Measurements from ENCODE around the gene THAP6.
"Not testable (repeated sequence)": the region's sequence is repeated elsewhere in the genome, so short reads cannot be mapped to it uniquely, and the experiment has no call there.

Gene THAP6

DNA sequence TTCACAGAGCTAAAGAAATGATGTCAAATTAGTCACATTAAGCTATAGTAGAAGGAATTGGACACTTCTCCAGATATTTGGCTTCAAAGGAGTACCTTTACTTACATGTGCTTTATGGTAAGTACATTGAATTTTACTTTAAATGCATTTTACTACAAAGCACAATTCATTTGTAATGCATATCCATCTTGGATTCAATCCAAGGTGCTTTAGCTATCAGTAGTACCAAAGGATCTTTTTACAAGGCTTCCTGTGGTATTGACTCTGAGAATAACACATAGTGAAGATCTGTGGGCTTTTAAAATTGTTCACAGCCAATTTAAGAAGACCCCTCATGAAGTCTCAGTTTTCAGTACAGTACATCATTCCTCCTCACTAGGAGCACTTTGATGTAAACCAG lies 13.2 kb downstream of the THAP6 start:
- no peak for DNase-seq

DNA sequence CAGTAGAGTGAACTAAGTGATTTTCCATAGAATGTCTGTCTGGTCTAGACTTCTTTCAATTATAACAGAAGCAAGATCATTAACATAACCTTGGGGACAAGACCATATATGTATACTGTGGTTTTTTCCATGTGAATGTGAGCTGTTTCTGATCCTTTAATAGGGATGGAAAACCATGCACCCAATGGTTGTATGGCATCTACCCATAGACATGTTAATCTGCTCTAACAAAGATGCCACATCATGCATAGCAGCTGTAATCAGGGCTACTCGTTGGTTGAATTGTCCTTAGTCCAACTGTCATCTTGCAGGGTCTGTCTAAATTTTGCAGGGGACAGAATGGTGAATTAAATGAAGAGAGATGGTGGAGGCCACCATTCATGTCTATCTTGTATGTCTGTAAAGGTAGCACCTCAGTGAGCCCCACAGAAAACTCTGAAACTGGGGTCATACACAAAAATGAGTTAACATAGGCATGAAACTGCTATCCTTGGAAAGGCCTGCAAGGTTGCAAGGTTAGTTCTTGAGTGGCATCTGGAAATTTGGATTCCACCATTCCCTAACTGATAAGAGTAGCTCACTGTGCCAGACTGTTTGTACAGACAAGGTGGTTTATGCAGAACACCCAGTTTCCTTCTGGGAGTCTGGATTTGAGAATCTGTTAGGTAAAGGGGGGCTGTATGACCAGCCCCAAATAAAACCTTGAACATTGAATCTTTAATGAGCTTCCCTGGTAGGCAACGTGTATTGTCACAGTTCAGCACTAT lies 16.5 kb downstream of the THAP6 start:
- DNase-seq: no peak

DNA sequence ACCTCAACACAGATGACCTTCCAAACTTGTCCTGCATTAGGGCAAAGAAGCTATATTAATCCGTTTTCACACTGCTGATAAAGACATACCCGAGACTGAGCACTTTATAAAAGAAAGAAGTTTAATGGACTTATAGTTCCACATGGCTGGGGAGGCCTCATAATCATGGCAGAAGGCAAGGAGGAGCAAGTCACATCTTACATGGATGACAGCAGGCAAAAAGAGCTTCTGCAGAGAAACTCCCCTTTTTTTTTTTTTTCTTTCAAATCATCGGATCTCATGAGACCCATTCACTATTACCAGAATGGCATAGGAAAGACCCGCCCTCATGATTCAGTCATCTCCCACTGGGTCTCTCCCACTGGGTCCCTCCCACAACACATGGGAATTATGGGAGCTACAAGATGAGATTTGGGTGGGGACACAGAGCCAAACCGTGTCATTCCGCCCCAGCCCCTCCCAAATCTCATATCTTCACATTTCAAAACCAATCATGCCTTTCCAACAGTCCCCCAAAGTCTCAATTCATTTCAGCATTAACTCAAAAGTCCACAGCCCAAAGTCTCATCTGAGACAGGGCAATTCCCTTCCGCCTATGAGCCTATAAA lies 17.4 kb downstream of the THAP6 start:
- DNase-seq: not testable (repeated sequence)

DNA sequence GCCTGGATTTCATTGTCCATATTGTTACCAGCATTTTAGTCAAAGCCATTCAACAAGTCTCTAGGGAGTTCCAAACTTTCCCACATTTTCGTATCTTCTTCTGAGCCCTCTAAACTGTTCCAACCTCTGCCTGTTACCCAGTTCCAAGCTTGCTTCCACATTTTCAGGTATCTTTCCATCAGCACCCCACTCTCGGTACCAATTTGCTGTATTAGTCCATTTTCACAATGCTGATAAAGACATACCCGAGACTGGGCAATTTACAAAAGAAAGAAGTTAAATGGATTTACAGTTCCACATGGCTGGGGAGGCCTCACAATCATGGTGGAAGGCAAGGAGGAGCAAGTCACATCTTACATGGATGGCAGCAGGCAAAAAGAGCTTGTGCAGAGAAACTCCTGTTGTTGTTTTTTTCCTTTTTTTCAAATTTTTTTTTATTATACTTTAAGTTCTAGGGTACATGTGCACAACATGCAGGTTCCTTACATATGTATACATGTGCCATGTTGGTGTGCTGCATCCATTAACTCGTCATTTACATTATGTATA lies 19.1 kb downstream of the THAP6 start:
- not testable (repeated sequence) for DNase-seq

DNA sequence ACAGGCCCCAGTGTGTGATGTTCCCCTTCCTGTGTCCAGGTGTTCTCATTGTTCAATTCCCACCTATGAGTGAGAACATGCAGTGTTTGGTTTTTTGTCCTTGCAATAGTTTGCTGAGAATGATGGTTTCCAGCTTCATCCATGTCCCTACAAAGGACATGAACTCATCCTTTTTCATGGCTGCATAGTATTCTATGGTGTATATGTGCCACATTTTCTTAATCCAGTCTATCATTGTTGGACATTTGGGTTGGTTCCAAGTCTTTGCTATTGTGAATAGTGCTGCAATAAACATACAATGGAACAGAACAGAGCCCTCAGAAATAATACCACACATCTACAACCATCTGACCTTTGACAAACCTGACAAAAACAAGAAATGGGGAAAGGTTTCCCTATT lies 19.7 kb downstream of the THAP6 start:
- not testable (repeated sequence) for DNase-seq

DNA sequence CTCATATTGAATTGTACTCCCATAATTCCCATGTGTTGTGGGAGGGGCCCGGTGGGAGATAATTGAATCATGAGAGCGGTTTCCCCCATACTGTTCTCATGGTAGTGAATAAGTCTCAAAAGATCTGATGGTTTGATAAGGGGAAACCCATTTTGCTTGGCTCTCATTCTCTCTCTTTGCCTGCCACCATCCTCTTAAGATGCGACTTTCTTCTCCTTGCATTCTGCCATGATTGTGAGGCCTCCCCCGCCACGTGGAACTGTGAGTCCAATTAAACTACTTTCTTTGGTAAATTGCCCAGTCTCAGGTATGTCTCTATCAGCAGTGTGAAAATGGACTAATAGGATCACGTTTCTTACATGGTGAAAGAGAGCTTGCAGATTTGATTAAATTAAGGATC lies 23.0 kb downstream of the THAP6 start:
- not testable (repeated sequence) for DNase-seq

DNA sequence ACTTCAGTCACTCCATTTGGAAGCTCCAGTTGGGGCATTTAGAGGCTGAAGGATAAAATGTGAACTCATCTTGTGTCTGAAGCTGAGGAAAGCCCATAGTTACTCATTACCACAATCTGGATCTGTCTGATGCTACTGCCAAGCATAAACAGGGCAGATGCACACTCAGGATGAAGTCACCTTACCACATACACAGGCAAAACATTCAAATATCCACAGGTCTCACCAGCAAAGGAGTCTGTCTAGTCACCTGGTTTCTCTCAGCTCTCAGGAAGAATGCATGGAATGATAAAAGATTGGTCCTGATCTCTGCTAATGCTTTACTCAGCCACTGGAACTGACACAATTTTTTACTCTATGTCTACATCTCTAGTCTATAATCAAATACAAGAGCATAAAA lies 28.6 kb downstream of the THAP6 start:
- DNase-seq: no peak

DNA sequence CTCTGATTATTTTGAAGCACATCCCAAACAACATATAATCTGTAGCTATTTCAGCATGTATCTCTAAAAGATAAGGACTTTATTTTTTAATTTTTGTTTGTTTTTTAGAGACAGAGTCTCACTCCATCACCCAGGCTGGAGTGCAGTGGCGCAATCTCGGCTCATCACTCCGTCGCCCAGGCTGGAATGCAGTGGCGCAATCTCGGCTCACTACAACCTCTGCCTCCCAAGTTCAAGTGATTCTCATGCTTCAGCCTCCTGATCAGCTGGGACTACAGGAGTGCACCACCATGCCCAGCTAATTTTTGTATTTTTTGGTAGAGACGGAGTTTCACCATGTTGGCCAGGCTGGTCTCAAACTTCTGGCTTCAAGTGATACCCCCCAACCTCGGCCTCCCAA lies 29.9 kb downstream of the THAP6 start:
- DNase-seq: not testable (repeated sequence)

DNA sequence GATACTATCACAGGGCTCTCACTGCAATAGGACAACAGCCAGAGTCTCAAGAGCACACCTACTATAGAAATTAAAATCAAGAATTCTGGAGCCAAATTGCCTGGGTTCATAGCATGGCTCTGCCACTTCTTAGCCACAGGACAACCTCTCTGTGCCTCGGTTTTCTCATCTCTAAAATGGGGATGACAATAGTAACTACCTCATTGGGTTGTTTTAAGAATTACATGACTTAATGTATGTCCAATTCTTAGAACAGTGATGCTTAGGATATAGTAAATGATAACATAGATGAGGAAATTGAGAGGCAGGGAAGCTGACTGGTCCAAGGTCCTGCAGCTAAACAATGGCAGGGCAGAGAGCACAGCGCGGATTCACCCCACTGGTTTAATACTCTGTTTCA lies 30.6 kb downstream of the THAP6 start:
- no peak for DNase-seq

DNA sequence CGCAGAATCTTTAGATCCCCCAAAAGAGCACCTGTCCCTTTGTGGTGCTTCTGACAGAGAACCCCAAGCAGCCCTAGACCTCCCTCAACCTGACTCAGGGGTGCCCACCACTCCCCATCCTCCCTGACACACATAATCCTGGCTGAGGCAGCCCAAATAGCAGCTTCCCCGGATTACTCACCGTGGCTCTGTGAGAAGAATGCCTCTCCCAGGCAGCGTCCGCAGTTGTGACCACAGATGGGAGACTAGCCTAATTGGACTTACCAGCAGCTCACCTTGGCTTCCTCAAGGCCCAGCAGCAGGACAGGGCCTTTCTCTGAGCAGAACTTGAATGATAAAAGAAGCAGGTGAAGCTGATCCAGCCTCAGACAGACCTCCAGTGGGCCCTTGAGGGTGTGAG lies 31.3 kb downstream of the THAP6 start:
- no peak for DNase-seq

DNA sequence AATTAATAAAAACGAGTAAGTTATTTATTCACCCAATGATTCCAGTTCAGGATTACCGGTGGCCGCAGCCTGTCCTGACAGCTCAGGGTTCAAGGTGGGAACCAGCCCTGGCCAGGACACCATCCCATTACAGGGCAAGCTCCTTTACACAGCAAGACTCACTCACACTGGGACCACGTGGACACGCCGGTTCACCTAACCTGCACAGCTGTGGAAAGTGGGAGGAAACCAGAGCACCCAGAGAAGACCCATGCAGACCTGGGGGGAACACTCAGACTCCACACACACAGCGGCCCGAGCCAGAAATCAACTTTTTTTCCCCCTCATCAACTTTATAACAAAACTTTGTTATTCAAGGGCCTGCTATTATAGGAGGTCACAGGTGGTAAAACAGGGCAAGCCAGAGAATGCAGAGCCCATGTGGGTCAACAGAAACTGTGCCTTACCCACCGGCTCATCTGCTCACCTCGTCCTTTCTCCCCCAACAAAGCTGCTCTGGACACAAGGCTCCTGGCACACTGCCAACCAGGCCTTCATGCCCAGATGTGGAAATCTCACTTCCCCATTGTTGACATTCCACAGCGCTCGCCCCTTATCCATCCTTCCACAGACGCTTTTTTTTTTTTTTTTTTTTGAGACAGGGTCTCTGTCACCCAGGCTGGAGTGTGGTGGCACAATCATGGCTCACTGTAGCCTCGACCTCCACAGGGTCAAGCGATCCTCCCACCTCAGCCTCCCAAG lies 33.5 kb downstream of the THAP6 start:
- no peak for DNase-seq

DNA sequence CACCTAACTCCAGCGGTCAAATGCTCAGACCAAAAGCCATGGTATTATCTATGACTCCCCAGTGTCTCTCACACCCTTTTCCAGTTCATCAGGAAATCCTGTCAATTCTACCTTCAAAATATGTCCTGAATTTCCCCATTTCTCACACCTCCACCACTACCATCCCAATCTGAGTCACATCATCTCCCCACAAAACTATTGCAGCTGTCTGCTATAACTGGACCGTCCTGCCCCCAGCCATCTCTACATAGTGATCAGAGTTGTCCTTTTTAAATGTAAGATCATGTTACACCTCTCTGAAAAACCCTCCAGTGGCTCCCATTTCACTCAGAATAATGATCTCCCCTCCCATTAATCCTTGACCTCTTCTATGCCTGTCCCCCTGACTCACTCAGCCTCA lies 34.7 kb downstream of the THAP6 start:
- no peak for DNase-seq

DNA sequence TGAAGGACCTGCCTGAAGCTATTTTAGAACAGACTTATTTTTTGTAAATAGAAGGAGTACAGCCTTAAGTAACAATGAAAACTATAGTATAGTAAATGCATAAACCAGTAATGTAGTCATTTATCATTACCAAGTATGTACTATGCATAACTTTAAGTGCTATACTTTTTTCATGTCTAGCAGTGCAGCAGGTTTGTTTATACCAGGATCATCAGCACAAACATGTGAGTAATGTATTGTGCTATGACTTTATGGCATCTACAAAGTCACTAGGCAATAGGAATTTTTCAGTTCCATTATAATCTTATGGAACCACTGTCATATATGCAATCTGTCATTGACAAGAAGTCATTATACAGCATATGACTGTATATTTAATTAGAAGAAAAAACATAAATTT lies 38.2 kb downstream of the THAP6 start:
- DNase-seq: no peak

DNA sequence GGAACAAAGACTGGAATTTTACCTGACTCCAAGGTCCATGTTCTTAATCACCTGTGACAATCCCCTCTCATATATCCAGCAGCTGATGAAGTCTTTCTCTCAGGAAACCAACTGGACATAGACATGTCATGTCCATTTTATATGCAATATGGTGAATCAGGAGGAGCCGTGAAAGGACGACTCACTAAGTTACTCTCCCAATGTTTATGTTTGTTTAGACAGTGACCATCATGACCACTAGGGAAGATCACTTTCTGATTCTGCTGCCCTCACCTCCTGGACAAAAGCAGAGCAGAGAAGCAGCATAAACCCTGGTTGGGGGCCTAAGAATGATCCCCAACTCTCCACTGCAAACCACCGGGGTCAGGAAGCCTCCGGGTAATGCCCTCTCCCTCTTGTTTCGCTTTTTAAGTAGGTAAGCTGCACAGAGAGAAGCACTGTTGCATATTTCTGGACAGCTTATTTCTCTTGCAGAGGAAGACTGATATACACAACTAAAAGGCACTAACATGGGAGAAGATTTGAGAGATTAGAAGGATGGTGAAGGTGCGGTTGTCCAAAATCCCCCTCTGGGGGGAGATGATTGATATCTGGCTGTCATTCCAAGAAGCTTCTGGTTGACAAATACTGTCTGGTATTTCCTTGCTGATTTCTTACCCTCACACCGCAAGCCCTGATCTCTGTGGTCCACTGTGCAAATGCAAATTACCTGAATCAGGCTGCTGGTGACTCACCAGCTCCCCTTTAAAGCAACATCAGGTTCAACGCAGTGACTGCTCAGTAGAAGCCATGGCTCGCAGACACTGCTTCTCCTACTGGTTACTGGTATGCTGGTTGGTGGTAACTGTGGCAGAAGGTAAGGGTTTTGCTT lies 41.3 kb downstream of the THAP6 start, which contains the start of gene ODAPH:
TSS of gene ODAPH (plus strand) at position 773 of the 871 bp plus-strand sequence. CDS start at position 790, 17 bp downstream.
- DNase-seq: no peak

DNA sequence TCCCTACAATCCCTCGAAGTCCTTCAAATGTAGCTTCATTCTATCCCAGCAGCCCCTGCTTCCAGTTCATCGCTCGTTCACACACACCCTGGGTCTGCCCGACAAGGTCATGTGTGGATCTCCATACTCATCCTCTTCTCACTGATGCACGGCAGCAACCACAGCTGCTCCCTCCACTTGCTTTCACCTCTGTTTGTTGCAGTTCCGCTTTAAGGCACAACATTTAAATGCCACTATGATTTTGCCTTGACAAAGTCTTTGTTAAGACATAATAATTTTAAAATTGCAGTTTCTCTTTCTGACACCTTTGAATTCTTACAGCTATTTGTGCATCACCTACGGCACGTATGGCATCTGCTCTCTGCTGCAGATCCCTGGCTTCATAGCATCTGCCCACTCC lies 43.4 kb downstream of the THAP6 start:
- no peak for DNase-seq

DNA sequence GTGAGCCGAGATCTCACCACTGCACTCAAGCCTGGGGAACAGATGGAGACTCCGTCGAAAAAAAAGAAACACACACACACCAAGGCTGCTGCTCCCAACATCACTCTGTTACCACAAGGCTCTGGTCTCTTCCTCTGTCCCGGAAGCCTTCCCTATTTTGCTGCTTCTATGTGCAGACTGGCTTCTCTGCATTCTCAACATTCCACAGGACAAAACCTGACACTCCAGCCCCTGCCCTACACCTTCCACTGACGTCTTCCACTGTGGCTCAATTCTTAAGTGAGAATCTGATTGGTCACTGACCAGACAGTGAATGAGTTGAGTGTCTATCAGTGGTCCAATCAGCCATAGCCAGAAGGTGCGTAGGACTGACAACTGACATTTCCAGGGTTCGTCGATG lies 47.5 kb downstream of the THAP6 start:
- no peak for DNase-seq

DNA sequence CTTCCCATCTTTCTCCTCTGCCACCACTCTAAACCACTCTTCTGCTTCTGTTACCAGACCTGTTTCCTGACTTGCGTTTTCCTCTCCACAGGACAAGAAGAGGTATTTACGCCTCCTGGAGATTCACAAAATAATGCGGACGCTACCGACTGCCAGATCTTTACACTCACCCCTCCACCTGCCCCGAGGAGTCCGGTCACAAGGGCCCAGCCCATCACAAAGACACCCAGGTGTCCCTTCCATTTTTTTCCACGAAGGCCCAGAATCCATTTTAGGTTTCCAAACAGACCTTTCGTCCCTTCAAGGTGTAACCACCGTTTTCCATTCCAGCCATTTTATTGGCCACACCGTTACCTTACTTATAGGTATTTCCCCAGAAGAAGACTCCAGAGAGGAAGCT lies 49.8 kb downstream of the THAP6 start:
- DNase-seq: no peak

DNA sequence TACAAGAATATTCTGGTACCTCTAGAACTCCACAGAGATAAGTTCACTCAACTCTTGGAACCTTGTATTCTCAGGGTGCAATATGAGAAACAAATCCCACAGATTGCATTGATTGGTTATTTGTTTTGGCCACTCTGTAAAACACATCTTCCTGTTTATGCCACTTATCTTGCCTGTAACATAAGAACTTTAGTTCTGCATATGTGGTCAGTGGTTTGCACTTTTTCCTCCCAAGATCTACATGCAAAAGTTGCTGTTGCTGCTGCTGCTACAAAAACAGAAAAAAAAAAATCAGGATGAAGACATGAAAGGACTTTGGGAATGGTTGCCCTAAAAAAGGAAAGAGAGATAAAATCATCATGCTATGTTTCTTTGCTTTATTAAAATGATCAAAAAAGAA lies 51.2 kb downstream of the THAP6 start:
- no peak for DNase-seq

DNA sequence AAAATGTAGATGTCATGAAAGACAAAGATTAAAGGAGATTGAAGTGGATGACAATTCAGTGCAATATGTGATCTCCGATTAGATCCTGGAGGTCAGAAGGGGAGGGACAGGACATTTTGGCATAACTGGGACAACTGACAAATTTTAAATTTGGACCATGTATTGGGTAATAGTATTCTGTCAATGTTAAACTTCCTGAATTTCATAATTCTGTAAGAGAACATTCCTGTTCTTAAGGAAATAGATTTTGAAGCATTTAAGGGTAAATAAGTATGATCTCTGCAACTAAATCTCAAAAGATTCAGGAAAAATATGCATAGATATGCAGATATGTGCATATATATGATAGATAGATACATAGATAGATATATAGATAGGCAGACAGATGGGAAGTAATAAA lies 52.6 kb downstream of the THAP6 start:
- DNase-seq: no peak

DNA sequence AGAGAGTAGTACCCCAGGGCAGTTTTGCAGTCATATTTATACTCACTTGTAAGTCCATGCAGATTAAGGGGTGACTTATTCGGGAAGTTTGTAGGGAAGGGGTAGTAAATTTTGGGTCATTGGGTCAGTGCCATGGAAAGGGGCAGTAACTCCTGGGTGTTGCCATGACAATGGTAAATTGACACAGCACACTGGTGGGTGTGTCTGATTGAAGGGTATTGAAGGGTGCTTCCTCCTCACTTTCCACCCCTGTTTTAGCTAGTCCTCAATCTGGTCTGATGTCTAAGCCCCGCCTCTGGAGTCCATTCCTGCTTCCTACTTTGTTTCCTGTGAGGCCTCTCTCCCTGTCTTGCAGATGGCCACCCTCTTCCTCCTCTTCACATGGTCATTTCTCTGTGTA lies 53.5 kb downstream of the THAP6 start:
- no peak for DNase-seq

All from NCI-H1694 (cell line).